HG03439 (cell line): ENCODE measurements around the gene CLDN14.
"Not testable (repeated sequence)": the region's sequence is repeated elsewhere in the genome, so short reads cannot be mapped to it uniquely, and the experiment has no call there.

Experiments
- ATAC-seq: cut with Tn5 transposase; IDR thresholded peaks from one replicate; pipeline ENCODE4 v1.9.1; 2021; ENCODE audit warnings: mild to moderate bottlenecking, moderate library complexity; ENCODE audit not compliant: unreplicated experiment

The CLDN14 gene

GRCh38 chr21:36502365-36502764 lies 22.4 kb upstream of the CLDN14 start:
- no peak for ATAC-seq

- ATAC-seq: no peak
These were observed 21.6 kb upstream of the CLDN14 start for GRCh38 chr21:36501589-36501892.

- ATAC-seq: no peak
These were observed 19.9 kb upstream of the CLDN14 start for GRCh38 chr21:36499578-36500471.

- ATAC-seq: no peak
These were observed 14.6 kb upstream of the CLDN14 start for GRCh38 chr21:36494557-36494956.

- ATAC-seq: no peak
These were observed 11.4 kb upstream of the CLDN14 start for GRCh38 chr21:36491209-36491910.

- ATAC-seq: no peak
These were observed 9.8 kb upstream of the CLDN14 start for GRCh38 chr21:36489776-36490165.

- ATAC-seq: no peak
These were observed 9.3 kb upstream of the CLDN14 start for GRCh38 chr21:36489103-36489775.

- ATAC-seq: no peak
These were observed 7.9 kb upstream of the CLDN14 start for GRCh38 chr21:36487641-36488307.

- ATAC-seq: no peak
These were observed 6.3 kb upstream of the CLDN14 start for GRCh38 chr21:36486246-36486645.

- ATAC-seq: no peak
These were observed 5.6 kb upstream of the CLDN14 start for GRCh38 chr21:36485476-36485875.

- no peak for ATAC-seq
These were observed 3.2 kb upstream of the CLDN14 start for GRCh38 chr21:36483095-36483494.

- ATAC-seq: no peak
These were observed 2.8 kb upstream of the CLDN14 start for GRCh38 chr21:36482673-36483072.

GRCh38 chr21:36482181-36482580 lies 2.3 kb upstream of the CLDN14 start:
- no peak for ATAC-seq

GRCh38 chr21:36481639-36482038 lies 1.7 kb upstream of the CLDN14 start:
- no peak for ATAC-seq

GRCh38 chr21:36480618-36481017 lies 696 bp upstream of the CLDN14 start:
- no peak for ATAC-seq

- no peak for ATAC-seq
These were observed 981 bp downstream of the CLDN14 start for GRCh38 chr21:36478941-36479340.

- no peak for ATAC-seq
These were observed 1.7 kb downstream of the CLDN14 start for GRCh38 chr21:36478207-36478701.

- no peak for ATAC-seq
These were observed 2.4 kb downstream of the CLDN14 start for GRCh38 chr21:36477559-36477958.

GRCh38 chr21:36477001-36477400 lies 2.9 kb downstream of the CLDN14 start:
- no peak for ATAC-seq

GRCh38 chr21:36476541-36476940 lies 3.4 kb downstream of the CLDN14 start:
- not testable (repeated sequence) for ATAC-seq

GRCh38 chr21:36474591-36474990 lies 5.3 kb downstream of the CLDN14 start:
- ATAC-seq: no peak
